GM12878 (cell line): ENCODE measurements around the gene ERAL1. TPM values are rescaled to one million over a fixed set of nuclear protein-coding genes. Genes with fewer than 3 reads are reported as not detected.

Source experiments
- BHLHE40 ChIP-seq, 2 experiments: fragments of 450-650 bp in 1 of 2; IDR thresholded peaks; 2 replicates each; pipeline ENCODE4 v1.6.1; 2011 to 2017; ENCODE audit warnings: low read depth in 2 of 2, borderline replicate concordance in 1 of 2, improper control_type of control experiment in 1 of 2, low read length in 1 of 2, mild to moderate bottlenecking in 1 of 2
- CREB1 ChIP-seq: IDR thresholded peaks from 2 replicates; pipeline ENCODE4 v1.6.1; 2012; ENCODE audit warnings: low read depth, mild to moderate bottlenecking, inconsistent platforms
- CREM ChIP-seq: IDR thresholded peaks from 2 replicates; pipeline ENCODE4 v1.6.1; 2014; ENCODE audit warnings: antibody characterized with exemption, low read depth
- CTCF ChIP-seq, 3 experiments: IDR thresholded peaks in 2 of 3; conservative IDR thresholded peaks in 1 of 3; 2 replicates each; pipeline ENCODE4 v1.5.1; 2011; ENCODE audit warnings: low read depth in 3 of 3, low read length in 3 of 3, mild to moderate bottlenecking in 3 of 3, control low read depth in 2 of 3, moderate library complexity in 2 of 3, inconsistent platforms in 1 of 3, mixed read lengths in 1 of 3; ENCODE audit not compliant: control insufficient read depth in 2 of 3, insufficient read depth in 1 of 3; ENCODE audit errors: extremely low read depth in 1 of 3
- ELK1 ChIP-seq: IDR thresholded peaks from 2 replicates; pipeline ENCODE4 v1.6.1; 2012; ENCODE audit warnings: low read depth, low read length, improper control_type of control experiment
- IRF3 ChIP-seq: fragments of 450-650 bp; IDR thresholded peaks from 2 replicates; pipeline ENCODE4 v1.6.1; 2014; ENCODE audit warnings: mild to moderate bottlenecking
- KLF5 ChIP-seq: fragments of 450-650 bp; IDR thresholded peaks from 2 replicates; pipeline ENCODE4 v1.6.1; 2014; ENCODE audit warnings: mild to moderate bottlenecking; ENCODE audit not compliant: partially characterized antibody
- NKRF ChIP-seq: fragments of 450-650 bp; conservative IDR thresholded peaks from 2 replicates; pipeline ENCODE4 v1.6.1; 2017; ENCODE audit warnings: mild to moderate bottlenecking, moderate library complexity
- NR2C1 ChIP-seq: fragments of 450-650 bp; IDR thresholded peaks from 2 replicates; pipeline ENCODE4 v1.6.1; 2017; ENCODE audit warnings: antibody characterized with exemption, mild to moderate bottlenecking, moderate library complexity
- PAX5 ChIP-seq: IDR thresholded peaks from 2 replicates; pipeline ENCODE4 v1.6.1; 2011; ENCODE audit warnings: low read depth, low read length, borderline replicate concordance
- PAX8 ChIP-seq: fragments of 450-650 bp; IDR thresholded peaks from 2 replicates; pipeline ENCODE4 v1.6.1; 2017; ENCODE audit warnings: mild to moderate bottlenecking, moderate library complexity
- POLR2A ChIP-seq: IDR thresholded peaks from 2 replicates; pipeline ENCODE4 v1.6.1; 2011; ENCODE audit warnings: low read depth, mild to moderate bottlenecking, low read length
- RB1 ChIP-seq: fragments of 450-650 bp; formaldehyde crosslinking; IDR thresholded peaks from 2 replicates; pipeline ENCODE4 v1.6.1; 2017; ENCODE audit warnings: mild to moderate bottlenecking, borderline replicate concordance
- RCOR1 ChIP-seq: conservative IDR thresholded peaks from 2 replicates; pipeline ENCODE4 v1.6.1; 2012; ENCODE audit warnings: low read depth, low read length, improper control_type of control experiment
- SREBF2 ChIP-seq: IDR thresholded peaks from 2 replicates; pipeline ENCODE4 v1.6.1; 2012; ENCODE audit warnings: mild to moderate bottlenecking, low read length
- STAT1 ChIP-seq: fragments of 450-650 bp; conservative IDR thresholded peaks from 2 replicates; pipeline ENCODE4 v1.6.1; 2014; ENCODE audit warnings: antibody characterized with exemption, mild to moderate bottlenecking
- YY1 ChIP-seq: IDR thresholded peaks from 2 replicates; pipeline ENCODE4 v1.6.1; 2011; ENCODE audit warnings: low read depth, mild to moderate bottlenecking, low read length
- ZNF687 ChIP-seq: fragments of 450-650 bp; IDR thresholded peaks from 2 replicates; pipeline ENCODE4 v1.6.1; 2017; ENCODE audit warnings: mild to moderate bottlenecking, moderate library complexity
- polyA plus RNA-seq, 11 experiments: library from polyadenylated mRNA; depleted of rRNA in 4 of 11; unstranded in 6 of 11; stranded (reverse) in 5 of 11; fragments of >200 nt; fragmentation: Nextera tagmentation in 4 of 11; fragmentation: Illumina TruSeq in 1 of 11; extraction: Ambion mirVana in 4 of 11; extraction: Trizol in 1 of 11; gene quantifications; 1 replicate in 1 of 11; 2 replicates in 10 of 11; pipeline versions ENCODE4 v1.2.1 to v1.2.3, GENCODE V29; 2011 to 2016; ENCODE audit warnings: inconsistent platforms in 2 of 11, missing spikeins in 2 of 11, low read depth in 1 of 11
- total RNA-seq, 4 experiments: library from RNA; depleted of rRNA in 3 of 4; stranded (reverse); fragments of >200 nt in 3 of 4; fragmentation: Illumina TruSeq in 1 of 4; extraction: Trizol in 1 of 4; gene quantifications; 2 replicates each; pipeline versions ENCODE4 v1.2.1 to v1.2.3, GENCODE V29; 2013 to 2021

Gene ERAL1
- total and polyA plus RNA-seq, 10 of the 15 experiments (the other 5 are each of a cell fraction or from before 2014, with no cell fraction given) = 27.7 to 175 (median 104) TPM

GRCh38 chr17:28902819-28903545 is 48.2 kb downstream of the ERAL1 start, which contains the start of gene DHRS13 (continued):
- TF ChIP-seq CTCF (IDR thresholded peaks at IDR 0.05 in 2 of 3, conservative IDR thresholded peaks at IDR 0.05 in 1 of 3; ENCODE audit: control insufficient read depth in 2 of 3, extremely low read depth in 1 of 3, insufficient read depth in 1 of 3, low read depth in 3 of 3, low read length in 3 of 3) (peak; percentile 89 to 100 (median 97)), CREB1 (peak; percentile 81; the same call in 1 of the 2 replicates), CREM (peak; percentile 82), BHLHE40 (IDR thresholded peaks at IDR 0.05; ENCODE audit: borderline replicate concordance in 1 of 2, low read depth in 2 of 2, low read length in 1 of 2) (peak; percentile 92 to 98), NR2C1 (peak; percentile 56; the same call in 1 of the 2 replicates), RCOR1 (peak; percentile 88; the same call in 1 of the 2 replicates), KLF5 (peak; percentile 80), POLR2A (peak; percentile 70), NKRF (peak; percentile 75; the same call in 1 of the 2 replicates), RB1 (peak; percentile 93; the same call in 1 of the 2 replicates), ZNF687 (peak; percentile 89), ELK1 (peak; percentile 53; the same call in 1 of the 2 replicates), YY1 (peak; percentile 82), IRF3 (peak; percentile 42; the same call in 1 of the 2 replicates), SREBF2 (no peak), STAT1 (0 out of 2 replicates have a peak, but pooled peaks have one; percentile 78), PAX8 (peak; percentile 96), PAX5 (peak; percentile 73)
